Measurements from ENCODE around the gene PAXIP1.

DNA sequence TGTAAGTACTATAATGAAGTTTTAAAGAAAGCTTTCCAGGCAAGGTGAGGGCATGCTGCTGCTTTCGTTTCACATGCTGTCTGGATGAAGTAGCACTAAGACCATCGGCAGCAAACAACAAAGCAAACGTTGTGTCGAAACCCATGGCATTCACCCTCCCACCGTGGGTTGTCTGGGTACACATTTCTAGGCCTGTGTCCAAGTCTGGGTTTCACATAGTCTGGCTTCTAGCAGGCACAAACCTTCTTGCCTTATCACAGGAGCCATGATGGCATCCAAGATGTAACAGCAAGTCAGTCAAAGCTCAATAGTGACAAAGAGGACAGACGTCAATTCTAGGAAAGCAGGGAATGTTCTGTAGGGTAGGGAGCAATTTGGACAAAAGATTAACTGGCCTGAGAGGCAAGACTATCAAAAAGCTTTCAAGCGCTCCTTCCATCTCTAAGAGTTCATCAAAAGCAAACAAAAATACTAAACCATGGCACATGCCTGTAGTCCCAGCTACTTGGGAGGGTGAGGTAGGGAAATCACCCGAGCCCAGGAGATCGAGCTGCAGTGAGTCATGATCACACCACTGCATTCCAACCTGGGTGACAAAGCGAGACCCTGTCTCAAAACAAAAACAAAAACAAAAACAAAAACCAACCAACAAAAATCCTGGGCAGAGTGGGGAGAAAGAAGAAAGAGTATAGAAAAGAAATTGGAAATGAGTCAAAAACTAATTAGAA is 42.7 kb downstream of the PAXIP1 start:
- TF ChIP-seq, protein P1, sequence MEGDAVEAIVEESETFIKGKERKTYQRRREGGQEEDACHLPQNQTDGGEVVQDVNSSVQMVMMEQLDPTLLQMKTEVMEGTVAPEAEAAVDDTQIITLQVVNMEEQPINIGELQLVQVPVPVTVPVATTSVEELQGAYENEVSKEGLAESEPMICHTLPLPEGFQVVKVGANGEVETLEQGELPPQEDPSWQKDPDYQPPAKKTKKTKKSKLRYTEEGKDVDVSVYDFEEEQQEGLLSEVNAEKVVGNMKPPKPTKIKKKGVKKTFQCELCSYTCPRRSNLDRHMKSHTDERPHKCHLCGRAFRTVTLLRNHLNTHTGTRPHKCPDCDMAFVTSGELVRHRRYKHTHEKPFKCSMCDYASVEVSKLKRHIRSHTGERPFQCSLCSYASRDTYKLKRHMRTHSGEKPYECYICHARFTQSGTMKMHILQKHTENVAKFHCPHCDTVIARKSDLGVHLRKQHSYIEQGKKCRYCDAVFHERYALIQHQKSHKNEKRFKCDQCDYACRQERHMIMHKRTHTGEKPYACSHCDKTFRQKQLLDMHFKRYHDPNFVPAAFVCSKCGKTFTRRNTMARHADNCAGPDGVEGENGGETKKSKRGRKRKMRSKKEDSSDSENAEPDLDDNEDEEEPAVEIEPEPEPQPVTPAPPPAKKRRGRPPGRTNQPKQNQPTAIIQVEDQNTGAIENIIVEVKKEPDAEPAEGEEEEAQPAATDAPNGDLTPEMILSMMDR (conservative IDR thresholded peaks at IDR 0.05; ENCODE audit: low read depth, low read length) = no peak
- TF ChIP-seq EZH2 (IDR thresholded peaks at IDR 0.05; ENCODE audit: borderline replicate concordance, low read depth, low read length, poor library complexity, severe bottlenecking) = no peak
